ENCODE data around the gene LAMA3. TPM values are rescaled to one million over a fixed set of nuclear protein-coding genes. Genes with fewer than 3 reads are reported as not detected.

Gene LAMA3
- total RNA-seq, 4 donors from 2014 or later, result 46.3 to 80.6 (median 67.1) TPM

- TF ChIP-seq POLR2A (IDR thresholded peaks at IDR 0.05) (no peak), CTCF (IDR thresholded peaks at IDR 0.05) (no peak), EP300 (IDR thresholded peaks at IDR 0.05) (no peak)
- no peak for DNase-seq (ENCODE audit: low spot score in 2 of 2)
- peaks cover 0 to 8% (median under 1%) of the 10 kb centered on the region in 4 donors for H3K4me1 ChIP-seq
- H3K4me3 ChIP-seq, result no peak overlapping the region
- H3K27ac ChIP-seq, result no peak overlapping the region
- no peaks in the 10 kb centered on the region for H3K9me3 ChIP-seq
- H3K36me3 ChIP-seq, result no peaks in the 10 kb centered on the region
- no peaks in the 10 kb centered on the region for H3K27me3 ChIP-seq
- 71 to 82% methylated on average over 3 of the region's 3 CpGs for WGBS, 2 donors
These were observed 274.4 kb downstream of the LAMA3 start for GRCh38 chr18:23963443-23964165.

- Histone ChIP-seq H3K4me3 (no peak overlapping the region), H3K27me3 (no peaks in the 10 kb centered on the region), H3K4me1 (peaks cover 0 to 8% (median 0%) of the 10 kb centered on the region in 4 donors), H3K9me3 (no peaks in the 10 kb centered on the region), H3K27ac (no peak overlapping the region), H3K36me3 (no peaks in the 10 kb centered on the region)
- WGBS, 2 donors, result 84 to 90% methylated on average over 11 of the region's 11 CpGs
- DNase-seq (ENCODE audit: low spot score in 2 of 2), result no peak
- TF ChIP-seq POLR2A (IDR thresholded peaks at IDR 0.05), result no peak
- no peak for TF ChIP-seq CTCF (IDR thresholded peaks at IDR 0.05)
- no peak for TF ChIP-seq EP300 (IDR thresholded peaks at IDR 0.05)
These were observed 275.3 kb downstream of the LAMA3 start for GRCh38 chr18:23964282-23965238.

- Histone ChIP-seq H3K4me3 (no peak overlapping the region), H3K4me1 (peaks cover 0 to 8% (median 0%) of the 10 kb centered on the region in 4 donors), H3K9me3 (no peaks in the 10 kb centered on the region), H3K27ac (no peak overlapping the region), H3K36me3 (no peaks in the 10 kb centered on the region), H3K27me3 (no peaks in the 10 kb centered on the region)
- 93% methylated on average over 8 of the region's 8 CpGs for WGBS, 2 donors
- DNase-seq (ENCODE audit: low spot score in 2 of 2), result no peak
- no peak for TF ChIP-seq POLR2A (IDR thresholded peaks at IDR 0.05)
- no peak for TF ChIP-seq EP300 (IDR thresholded peaks at IDR 0.05)
- TF ChIP-seq CTCF (IDR thresholded peaks at IDR 0.05), result no peak
These were observed 277.7 kb downstream of the LAMA3 start for GRCh38 chr18:23966909-23967308.

- peaks cover 0 to 8% (median 0%) of the 10 kb centered on the region in 4 donors for H3K4me1 ChIP-seq
- no peak for TF ChIP-seq EP300 (IDR thresholded peaks at IDR 0.05)
- no peak for TF ChIP-seq POLR2A (IDR thresholded peaks at IDR 0.05)
- TF ChIP-seq CTCF (IDR thresholded peaks at IDR 0.05), result no peak
- 81 to 82% methylated on average over 9 of the region's 9 CpGs for WGBS, 2 donors
- H3K9me3 ChIP-seq, result no peaks in the 10 kb centered on the region
- DNase-seq (ENCODE audit: low spot score in 2 of 2), result no peak
- no peaks in the 10 kb centered on the region for H3K27me3 ChIP-seq
- H3K27ac ChIP-seq, result no peak overlapping the region
- no peaks in the 10 kb centered on the region for H3K36me3 ChIP-seq
- no peak overlapping the region for H3K4me3 ChIP-seq
These were observed 278.3 kb downstream of the LAMA3 start for GRCh38 chr18:23967321-23968089.

Data from tibial nerve (tissue), 4 donors.